ENCODE measurements around the gene MED17.

DNA sequence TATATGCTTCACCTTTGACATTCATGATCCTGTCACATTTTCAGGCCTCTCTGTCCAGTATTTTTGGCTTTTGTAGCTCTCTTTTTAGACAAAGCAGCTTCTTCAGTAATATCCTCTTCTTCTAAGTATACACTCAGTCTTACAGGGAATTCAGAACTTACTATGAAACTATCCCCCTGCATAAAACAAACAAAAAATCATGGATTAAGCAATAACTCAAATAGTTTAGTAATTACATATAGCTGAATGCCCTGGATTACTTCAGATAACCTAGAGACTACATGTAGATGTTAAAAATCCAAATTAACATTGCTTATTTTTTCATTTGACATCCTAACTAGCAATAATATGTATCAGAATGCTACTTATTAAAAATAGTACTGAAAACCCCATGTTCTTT, 48.0 kb upstream of the MED17 start:
- TF ChIP-seq, protein P1, sequence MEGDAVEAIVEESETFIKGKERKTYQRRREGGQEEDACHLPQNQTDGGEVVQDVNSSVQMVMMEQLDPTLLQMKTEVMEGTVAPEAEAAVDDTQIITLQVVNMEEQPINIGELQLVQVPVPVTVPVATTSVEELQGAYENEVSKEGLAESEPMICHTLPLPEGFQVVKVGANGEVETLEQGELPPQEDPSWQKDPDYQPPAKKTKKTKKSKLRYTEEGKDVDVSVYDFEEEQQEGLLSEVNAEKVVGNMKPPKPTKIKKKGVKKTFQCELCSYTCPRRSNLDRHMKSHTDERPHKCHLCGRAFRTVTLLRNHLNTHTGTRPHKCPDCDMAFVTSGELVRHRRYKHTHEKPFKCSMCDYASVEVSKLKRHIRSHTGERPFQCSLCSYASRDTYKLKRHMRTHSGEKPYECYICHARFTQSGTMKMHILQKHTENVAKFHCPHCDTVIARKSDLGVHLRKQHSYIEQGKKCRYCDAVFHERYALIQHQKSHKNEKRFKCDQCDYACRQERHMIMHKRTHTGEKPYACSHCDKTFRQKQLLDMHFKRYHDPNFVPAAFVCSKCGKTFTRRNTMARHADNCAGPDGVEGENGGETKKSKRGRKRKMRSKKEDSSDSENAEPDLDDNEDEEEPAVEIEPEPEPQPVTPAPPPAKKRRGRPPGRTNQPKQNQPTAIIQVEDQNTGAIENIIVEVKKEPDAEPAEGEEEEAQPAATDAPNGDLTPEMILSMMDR (conservative IDR thresholded peaks at IDR 0.05; ENCODE audit: low read length), result no peak
- no peak for TF ChIP-seq EZH2phosphoT487 (IDR thresholded peaks at IDR 0.05; ENCODE audit: borderline replicate concordance, low read depth, low read length)
